ENCODE data around the gene TRIP11.

The TRIP11 gene

DNA sequence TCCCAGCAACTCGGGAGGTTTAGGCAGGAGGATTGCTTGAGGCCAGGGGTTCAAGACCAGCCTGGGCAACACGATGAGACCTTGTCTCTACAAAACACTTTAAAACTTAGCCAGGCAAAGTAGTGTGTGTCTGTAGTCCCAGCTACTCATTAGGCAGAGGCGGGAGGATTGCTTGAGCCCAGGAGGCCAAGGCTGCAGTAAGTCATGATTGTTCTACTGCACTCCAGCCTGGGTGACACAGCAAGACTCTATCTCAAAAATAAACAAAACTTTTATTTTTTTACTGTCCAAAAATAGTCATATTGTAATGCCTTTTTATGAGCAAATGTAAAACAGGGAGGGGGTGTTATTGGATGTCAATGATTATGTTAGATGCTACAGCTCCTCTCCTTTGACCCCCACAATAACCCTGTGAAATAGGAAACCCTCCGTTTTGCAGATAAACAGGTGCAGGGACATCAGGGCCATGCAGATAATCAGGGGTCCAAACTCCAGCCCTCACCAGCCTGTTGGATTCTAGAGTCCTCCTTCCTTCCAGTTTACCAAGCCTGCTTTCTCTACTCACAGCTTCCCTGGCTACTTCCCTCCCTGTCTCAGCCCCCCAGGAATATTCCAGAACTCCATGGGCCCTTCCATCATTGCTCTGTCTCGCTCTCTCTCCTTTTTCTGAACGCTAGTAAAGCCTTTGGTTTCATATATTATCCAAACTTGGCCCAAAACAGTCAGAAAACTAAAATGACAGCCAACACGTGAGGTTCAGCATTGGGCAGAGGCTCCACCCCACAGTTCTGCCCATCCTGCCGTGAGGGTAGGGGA, 86.5 kb downstream of the TRIP11 start:
- DNase-seq = no peak

- no peak for DNase-seq
These were observed 92.2 kb downstream of the TRIP11 start, which contains the start of gene FBLN5 for GRCh38 chr14:91947475-91948184. Gene FBLN5, minus strand, starts transcription at chr14:91947694. Its CDS starts 465 bp downstream, at chr14:91947229.

DNA sequence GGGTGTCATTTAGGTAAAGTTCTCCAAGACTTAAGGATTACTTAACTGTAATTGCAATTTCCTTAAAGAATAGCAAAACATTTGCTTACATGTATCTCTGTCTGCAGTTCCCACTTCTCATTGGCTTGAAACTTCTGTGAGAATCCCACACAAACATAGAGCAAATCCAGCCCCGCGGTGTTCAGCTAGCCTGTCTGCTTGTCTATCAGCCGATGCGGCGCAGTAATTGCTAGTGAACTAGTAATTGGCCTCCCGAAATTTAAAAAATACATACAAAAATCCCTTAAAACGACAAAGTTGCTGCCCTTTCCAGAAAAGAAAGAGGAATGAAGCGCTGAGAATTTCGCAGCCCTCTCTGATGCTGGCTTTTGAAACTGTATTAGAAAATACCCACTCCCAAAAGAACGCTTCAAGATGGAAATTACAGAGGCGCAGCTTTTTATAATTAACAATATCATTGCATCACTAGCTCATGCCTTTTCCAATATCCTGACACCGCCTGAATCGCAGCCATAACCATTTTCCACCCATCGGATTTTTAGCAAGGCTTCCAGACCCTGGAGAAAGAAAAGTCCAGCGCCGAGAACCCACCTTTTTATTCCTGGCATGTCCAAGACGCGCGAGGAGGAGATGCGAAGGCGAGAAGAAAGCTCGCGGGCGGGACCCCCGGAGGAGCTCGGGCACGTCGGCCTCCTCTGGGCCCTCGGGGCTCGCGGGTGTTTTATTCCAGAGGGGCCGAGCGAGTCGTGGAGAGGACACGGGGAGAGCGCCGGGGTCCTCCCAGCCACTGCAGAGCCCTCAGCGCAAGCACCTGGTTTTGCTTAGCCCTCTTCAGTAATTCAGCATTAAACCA, 93.0 kb downstream of the TRIP11 start:
- DNase-seq = no peak

DNA sequence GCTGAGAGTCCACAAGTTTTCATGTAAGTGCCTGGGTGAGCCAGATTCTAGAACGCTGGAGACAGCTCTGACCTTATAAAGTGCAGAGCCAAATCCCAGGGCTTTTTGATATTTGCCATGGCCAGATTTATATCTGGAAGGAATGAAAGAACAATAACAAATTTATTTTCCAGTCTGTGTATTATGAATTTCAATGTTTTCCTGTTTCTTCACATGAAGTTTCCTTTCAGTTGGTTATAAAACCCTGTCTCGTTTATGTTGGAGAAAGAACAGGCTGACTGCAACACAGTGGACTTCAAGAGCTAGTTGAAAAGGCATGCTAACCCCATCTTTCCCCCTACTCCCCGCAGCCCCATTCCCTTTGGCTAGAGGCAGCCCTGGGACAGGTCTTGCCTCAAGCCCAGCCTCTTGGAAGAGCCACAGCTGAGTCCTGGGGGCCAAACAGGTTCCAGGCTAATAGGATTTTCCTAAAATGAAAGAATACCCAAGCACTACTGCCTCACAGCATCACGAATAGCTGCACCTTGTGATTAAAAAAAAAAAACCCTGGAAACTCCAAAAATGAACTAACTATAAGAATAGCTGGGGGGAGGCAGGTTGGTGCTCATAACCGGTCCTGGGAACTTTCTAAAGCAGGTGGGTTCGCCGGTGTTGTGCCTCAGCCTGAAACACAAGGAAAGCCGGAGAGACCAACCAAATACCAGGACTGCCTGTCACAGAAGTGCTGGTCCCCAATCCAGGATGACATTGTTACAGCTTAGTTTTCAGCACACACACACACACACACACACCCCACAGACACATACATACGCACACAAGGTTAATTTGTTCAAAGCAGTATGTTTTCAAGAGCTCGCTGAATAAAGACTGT, 93.9 kb downstream of the TRIP11 start:
- DNase-seq = no peak

- DNase-seq = no peak
These were observed 96.9 kb downstream of the TRIP11 start for GRCh38 chr14:91942946-91943345.

- DNase-seq = no peak
These were observed 97.7 kb downstream of the TRIP11 start for GRCh38 chr14:91942128-91942527.

DNA sequence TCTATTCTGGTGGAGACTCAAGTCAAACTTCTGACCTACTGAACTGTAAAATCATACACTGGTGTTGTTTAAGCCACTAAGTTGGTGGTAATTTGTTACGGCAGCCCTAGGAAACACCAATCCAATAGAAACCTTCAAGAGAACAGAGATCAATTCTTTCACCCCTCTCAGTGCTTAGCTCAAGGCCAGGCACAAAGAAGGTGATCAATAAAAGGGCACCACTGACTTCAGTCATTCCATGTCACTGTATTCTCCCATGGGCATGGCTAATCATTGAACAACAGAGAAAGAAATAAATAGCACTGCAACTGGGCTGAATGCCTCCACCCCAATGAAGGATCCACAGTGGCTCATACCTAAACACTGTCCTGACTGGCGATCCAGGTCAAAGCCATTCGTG, 99.7 kb downstream of the TRIP11 start:
- no peak for DNase-seq

DNA sequence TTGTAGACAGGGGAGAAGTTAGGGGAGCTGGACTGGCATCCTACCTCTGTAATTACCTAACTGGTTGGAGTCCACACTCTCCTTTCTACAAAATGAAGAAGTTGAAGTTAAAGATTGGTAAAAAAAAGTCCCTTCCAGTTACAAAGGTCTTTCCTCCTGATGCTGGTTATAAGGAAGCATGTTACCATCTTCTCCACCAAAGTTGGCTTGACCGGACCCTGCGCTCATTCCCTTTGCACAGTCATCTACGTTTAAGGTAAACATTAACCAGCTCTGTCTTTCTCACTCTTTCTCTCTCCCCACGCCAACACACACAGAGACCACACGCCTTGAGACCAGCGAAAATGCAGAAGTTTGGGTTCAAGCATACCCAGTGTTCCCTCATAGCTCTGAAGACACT, 104.3 kb downstream of the TRIP11 start:
- DNase-seq = no peak

- no peak for DNase-seq
These were observed 105.1 kb downstream of the TRIP11 start for GRCh38 chr14:91934554-91935285.

- DNase-seq = no peak
These were observed 108.3 kb downstream of the TRIP11 start for GRCh38 chr14:91931478-91932088.

- DNase-seq = no peak
These were observed 110.2 kb downstream of the TRIP11 start for GRCh38 chr14:91929700-91930099.

- DNase-seq = no peak
These were observed 112.1 kb downstream of the TRIP11 start for GRCh38 chr14:91927800-91928199.

GRCh38 chr14:91927191-91927590, 112.7 kb downstream of the TRIP11 start:
- DNase-seq = no peak

DNA sequence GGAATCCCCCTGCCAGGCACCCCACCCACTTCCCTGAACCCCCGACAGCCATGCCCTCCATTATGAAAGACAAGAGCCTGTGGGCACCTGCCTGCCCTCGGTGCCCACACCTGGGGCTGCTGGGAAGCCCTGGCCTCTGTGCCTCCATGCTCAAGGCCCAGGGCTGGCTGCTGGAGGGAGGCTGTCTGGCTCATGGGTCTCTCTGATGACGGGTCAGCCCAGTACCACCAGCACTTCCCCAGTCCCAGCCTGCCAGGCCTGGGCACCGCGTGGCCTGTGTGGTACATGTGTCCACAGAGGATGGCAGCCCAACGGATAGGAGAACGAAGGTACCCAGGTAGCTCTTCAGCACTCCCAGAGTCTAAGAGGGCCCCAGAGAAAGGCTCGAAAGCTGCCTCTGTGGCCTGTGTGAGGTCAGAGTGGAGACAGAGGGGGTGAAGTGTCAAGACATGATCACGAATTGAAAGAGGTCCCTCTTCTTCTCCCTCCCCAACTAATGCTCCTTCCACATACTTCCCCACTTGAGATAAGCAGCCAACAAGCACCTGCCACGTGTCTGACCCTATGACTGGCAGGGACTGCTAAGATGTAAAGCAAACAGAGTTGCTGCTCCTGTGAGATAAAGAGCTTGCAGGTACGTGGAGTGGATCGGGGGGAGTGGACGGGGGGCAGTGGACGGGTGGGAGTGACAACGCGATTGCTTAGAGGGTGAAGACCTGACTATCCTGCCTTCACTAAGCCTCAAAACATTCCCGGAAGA, 113.5 kb downstream of the TRIP11 start:
- DNase-seq = no peak

DNA sequence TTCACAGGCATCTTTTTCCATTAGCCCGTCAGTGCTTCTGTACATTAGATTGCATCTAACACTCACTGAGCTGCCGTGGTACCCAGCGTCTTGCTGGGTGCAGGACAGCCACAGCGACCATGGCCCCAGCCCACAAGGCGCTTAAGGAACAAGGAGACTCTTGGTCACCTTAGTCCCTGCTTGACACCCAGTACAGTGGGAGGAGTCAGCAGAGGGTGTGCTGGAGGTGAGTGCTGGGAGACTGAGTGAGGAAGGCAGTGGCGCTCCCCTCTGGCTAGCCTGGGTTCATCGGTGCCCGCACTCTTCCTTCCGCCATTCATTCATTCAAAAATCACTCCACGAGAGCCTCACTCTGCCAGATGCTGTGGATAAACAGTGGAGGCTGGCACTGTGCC, 114.1 kb downstream of the TRIP11 start:
- no peak for DNase-seq

GRCh38 chr14:91925001-91925726, 114.7 kb downstream of the TRIP11 start:
- DNase-seq = no peak

GRCh38 chr14:91920526-91920925, 119.3 kb downstream of the TRIP11 start:
- no peak for DNase-seq

DNA sequence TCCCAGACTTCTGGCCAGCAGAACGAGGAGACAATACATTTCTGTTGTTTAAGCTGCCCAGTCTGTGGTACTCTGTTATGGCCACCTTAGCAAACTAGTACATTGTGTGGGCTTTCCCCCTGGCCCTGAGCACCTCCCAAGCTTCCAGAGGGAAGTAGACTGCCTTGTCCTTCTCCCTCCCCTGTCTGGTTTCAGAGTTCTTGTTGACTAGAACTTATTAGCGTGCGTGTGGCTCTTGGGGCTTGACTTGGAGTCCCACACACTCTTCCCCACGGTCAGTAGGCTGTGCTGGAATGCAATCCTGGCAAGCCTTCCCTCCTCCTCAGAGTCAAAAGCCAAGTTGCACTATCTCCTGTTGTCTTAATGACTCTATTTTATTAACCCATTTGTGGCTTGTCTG, 120.0 kb downstream of the TRIP11 start:
- no peak for DNase-seq

- no peak for DNase-seq
These were observed 121.5 kb downstream of the TRIP11 start for GRCh38 chr14:91918186-91918883.
